ENCODE measurements around the gene MPP7. TPM values are rescaled to one million over a fixed set of nuclear protein-coding genes. Genes with fewer than 3 reads are reported as not detected.

MPP7 gene
- total RNA-seq, 4 donors from 2014 or later = 30.3 to 59.1 (median 49.3) TPM

DNA sequence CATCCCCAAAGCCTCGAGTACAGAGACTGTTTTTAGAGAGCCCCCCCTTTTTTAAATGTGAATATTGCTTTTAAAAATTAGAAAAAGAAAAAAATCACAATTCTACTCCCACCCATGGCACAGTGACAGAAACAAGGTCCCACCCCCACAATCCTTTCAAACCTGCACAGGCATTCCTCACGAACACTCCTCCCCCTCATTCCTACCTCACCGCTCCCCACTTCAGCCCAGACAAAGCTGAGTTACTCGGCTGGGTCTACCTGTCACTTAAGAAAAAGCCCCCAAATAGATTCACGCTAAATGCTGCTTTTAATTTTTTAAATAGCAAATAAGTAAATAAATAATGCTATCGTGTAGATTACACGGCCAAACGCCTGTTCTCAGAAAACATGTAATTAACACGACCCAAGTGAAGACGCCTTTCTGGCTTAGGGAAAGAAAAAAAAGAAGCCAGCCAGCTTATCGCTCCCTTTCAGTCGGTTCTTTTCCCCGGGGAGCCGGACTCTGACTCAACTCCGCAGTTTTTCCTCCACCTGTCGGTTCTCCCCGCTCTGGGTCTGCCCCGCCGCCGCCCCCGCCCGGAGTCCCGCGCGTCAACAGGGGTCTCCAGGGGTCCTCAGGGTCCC is 739 bp downstream of the MPP7 start:
- intact Hi-C loops (cut with DNase I) = loop anchor here (2.0 kb wide), 1 partner anchor 81 kb away; no protein-coding TSS in a partner anchor
- H3K4me3 ChIP-seq = peak overlapping the region; percentile 69 to 96 (median 76)
- no peaks in the 10 kb centered on the region for H3K27me3 ChIP-seq
- no peaks in the 10 kb centered on the region for H3K9me3 ChIP-seq
- 3% methylated on average over 16 of the region's 25 CpGs for WGBS
- peak overlapping the region; percentile 90 to 95 (median 90) for H3K27ac ChIP-seq (replicated peaks in 1 of 4)
- no peaks in the 10 kb centered on the region for H3K36me3 ChIP-seq
- no peak for DNase-seq (ENCODE audit: extremely low spot score)
- peaks cover 15 to 51% (median 47%) of the 10 kb centered on the region in 4 donors for H3K4me1 ChIP-seq
- TF ChIP-seq CTCF (IDR thresholded peaks at IDR 0.05) = no peak
- no peak for TF ChIP-seq POLR2A (IDR thresholded peaks at IDR 0.05; ENCODE audit: low read depth)
- TF ChIP-seq POLR2AphosphoS5 (IDR thresholded peaks at IDR 0.05) = no peak
- TF ChIP-seq EP300 (IDR thresholded peaks at IDR 0.05) = no peak

DNA sequence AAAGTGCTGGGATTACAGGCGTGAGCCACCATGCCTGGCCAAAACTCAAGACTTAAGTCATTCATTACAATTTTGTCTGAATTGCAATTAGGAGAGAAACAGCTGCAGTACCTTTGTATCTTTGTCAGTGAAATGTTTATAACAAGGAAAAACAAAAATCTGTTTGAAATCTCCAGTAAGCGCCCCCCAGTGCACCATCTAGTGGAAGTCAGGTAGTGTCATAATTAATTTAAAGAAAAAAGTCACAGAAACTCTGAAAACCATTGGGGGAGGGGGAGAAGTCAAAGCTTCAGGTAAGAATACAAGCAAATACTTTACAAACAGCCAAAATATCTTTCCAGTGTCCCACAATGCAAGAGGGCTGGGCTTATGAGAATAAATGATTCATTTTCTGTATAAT is 2.8 kb downstream of the MPP7 start:
- Histone ChIP-seq H3K4me3 (no peak overlapping the region), H3K27me3 (no peaks in the 10 kb centered on the region), H3K4me1 (peaks cover 18 to 72% (median 68%) of the 10 kb centered on the region in 4 donors), H3K27ac (replicated peaks in 1 of 4) (peak overlapping the region in 3 of 4 donors; percentile 10 to 90 (median 50)), H3K9me3 (no peaks in the 10 kb centered on the region), H3K36me3 (no peaks in the 10 kb centered on the region)
- DNase-seq (ENCODE audit: extremely low spot score) = no peak
- peak; percentile 18 to 33 (median 24) for TF ChIP-seq CTCF (IDR thresholded peaks at IDR 0.05)
- TF ChIP-seq POLR2A (IDR thresholded peaks at IDR 0.05; ENCODE audit: low read depth) = no peak
- WGBS = 52% methylated on average over 2 of the region's 2 CpGs
- intact Hi-C loops (cut with DNase I) = no loop called here

DNA sequence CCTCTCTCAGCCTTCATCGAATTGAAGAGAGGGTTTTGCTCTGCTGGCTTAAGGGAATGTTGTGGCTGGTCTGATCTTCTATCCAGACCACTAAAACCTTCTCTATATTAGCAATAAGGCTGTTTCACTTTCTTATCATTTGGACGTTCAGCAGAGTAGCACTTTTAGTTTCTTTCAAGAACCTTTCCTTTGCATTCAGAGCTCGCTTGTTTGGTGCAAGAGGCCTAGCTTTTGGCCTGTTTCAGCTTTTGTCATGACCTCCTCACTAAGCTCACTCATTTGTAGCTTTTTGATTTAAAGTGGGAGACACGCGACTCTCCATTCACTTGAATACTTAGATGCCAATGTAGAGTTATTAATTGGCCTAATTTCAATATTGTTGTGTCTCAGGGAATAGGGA is 3.9 kb downstream of the MPP7 start:
- H3K9me3 ChIP-seq = no peaks in the 10 kb centered on the region
- TF ChIP-seq CTCF (IDR thresholded peaks at IDR 0.05) = no peak
- 76% methylated on average over 5 of the region's 5 CpGs for WGBS
- intact Hi-C loops (cut with DNase I) = loop anchor here (2.0 kb wide), 1 partner anchor 46 kb away; no protein-coding TSS in a partner anchor
- H3K36me3 ChIP-seq = no peaks in the 10 kb centered on the region
- H3K27me3 ChIP-seq = no peaks in the 10 kb centered on the region
- peaks cover 22 to 75% (median 71%) of the 10 kb centered on the region in 4 donors for H3K4me1 ChIP-seq
- no peak overlapping the region for H3K4me3 ChIP-seq
- no peak for DNase-seq (ENCODE audit: extremely low spot score)
- peak overlapping the region; percentile 32 to 50 (median 42) for H3K27ac ChIP-seq (replicated peaks in 1 of 4)

DNA sequence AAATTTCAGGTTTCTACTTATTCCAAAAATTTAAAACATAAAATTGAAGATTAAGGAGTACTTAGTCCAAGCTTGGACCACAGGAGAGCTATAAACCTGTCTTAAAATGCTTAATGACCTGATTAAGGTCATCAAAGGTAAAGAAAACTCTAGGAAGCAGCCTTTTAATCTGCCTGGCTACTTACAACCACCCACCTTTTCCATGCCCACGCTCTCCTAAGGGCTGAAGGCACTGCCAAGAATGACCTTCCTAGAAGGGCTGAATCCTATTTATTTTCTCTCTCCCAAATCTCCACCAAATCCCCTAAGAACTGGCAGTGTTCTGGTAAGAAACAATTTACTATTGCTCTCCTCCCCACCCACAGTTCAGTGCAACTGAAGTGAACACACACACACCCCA is 6.8 kb downstream of the MPP7 start:
- DNase-seq (ENCODE audit: extremely low spot score) = no peak
- Histone ChIP-seq H3K4me1 (peaks cover 10 to 84% (median 80%) of the 10 kb centered on the region in 4 donors), H3K9me3 (no peaks in the 10 kb centered on the region), H3K27ac (replicated peaks in 1 of 4) (peak overlapping the region; percentile 67 to 75 (median 74)), H3K4me3 (no peak overlapping the region), H3K36me3 (no peaks in the 10 kb centered on the region), H3K27me3 (no peaks in the 10 kb centered on the region)
- WGBS = 55% methylated on average over 1 of the region's 1 CpG
- TF ChIP-seq EP300 (IDR thresholded peaks at IDR 0.05) = no peak
- no peak for TF ChIP-seq POLR2A (IDR thresholded peaks at IDR 0.05; ENCODE audit: low read depth)
- no peak for TF ChIP-seq CTCF (IDR thresholded peaks at IDR 0.05)
- TF ChIP-seq POLR2AphosphoS5 (IDR thresholded peaks at IDR 0.05) = no peak
- intact Hi-C loops (cut with DNase I) = no loop called here

GRCh38 chr10:28295336-28295735 is 7.5 kb downstream of the MPP7 start:
- 30% methylated on average over 3 of the region's 3 CpGs for WGBS
- intact Hi-C loops (cut with DNase I) = no loop called here

More at GRCh38 chr10:28295336-28295735, 7.5 kb downstream of the MPP7 start:
- Histone ChIP-seq H3K36me3 (no peaks in the 10 kb centered on the region), H3K27me3 (no peaks in the 10 kb centered on the region), H3K4me1 (peaks cover 10 to 81% (median 75%) of the 10 kb centered on the region in 4 donors), H3K27ac (replicated peaks in 1 of 4) (peak overlapping the region; percentile 67 to 75 (median 74)), H3K9me3 (no peaks in the 10 kb centered on the region), H3K4me3 (peak overlapping the region in 1 of 4 donors; percentile 15)
- TF ChIP-seq CTCF (IDR thresholded peaks at IDR 0.05) (no peak), POLR2AphosphoS5 (IDR thresholded peaks at IDR 0.05) (no peak), POLR2A (IDR thresholded peaks at IDR 0.05; ENCODE audit: low read depth) (no peak), EP300 (IDR thresholded peaks at IDR 0.05) (no peak)
- DNase-seq (ENCODE audit: extremely low spot score) = no peak

Data from esophagus muscularis mucosa (tissue), 4 donors.